Ascending aorta (tissue), 2 donors: ENCODE results near the gene LRP5. TPM values are rescaled to one million over a fixed set of nuclear protein-coding genes. Genes with fewer than 3 reads are reported as not detected.
A peak's percentile ranks its signal among the peaks of the same experiment; 100 is the strongest.
"Not testable (repeated sequence)": the region's sequence is repeated elsewhere in the genome, so short reads cannot be mapped to it uniquely, and the experiment has no call there.

ENCODE experiments used
- DNase-seq, 2 donors: peaks; one replicate each; pipeline ENCODE4 v3.0.0-alpha.2; 2019; ENCODE audit warnings: low spot score in 2 of 2
- H3K27ac ChIP-seq, 2 donors: fragments of 200-600 bp; sonication (generic); one replicate each; pipeline ENCODE4 v1.5.1; 2016 to 2017; ENCODE audit warnings: mild to moderate bottlenecking in 1 of 2
- H3K27me3 ChIP-seq: fragments of 200-600 bp; sonication (generic); one replicate; pipeline ENCODE4 v1.5.1; 2017
- H3K36me3 ChIP-seq, 2 donors: fragments of 200-600 bp; sonication (generic); one replicate each; pipeline ENCODE4 v1.5.1; 2016
- H3K4me1 ChIP-seq, 2 donors: fragments of 200-600 bp; sonication (generic); one replicate each; pipeline ENCODE4 v1.5.1; 2016 to 2017; ENCODE audit warnings: mild to moderate bottlenecking in 1 of 2
- H3K4me3 ChIP-seq, 2 donors: fragments of 200-600 bp; sonication (generic); one replicate each; pipeline ENCODE4 v1.5.1; 2016 to 2017; ENCODE audit warnings: mild to moderate bottlenecking in 1 of 2
- H3K9me3 ChIP-seq, 2 donors: fragments of 200-600 bp; sonication (generic); one replicate each; pipeline ENCODE4 v1.5.1; 2016
- CTCF ChIP-seq, 3 experiments: fragments of 200-600 bp in 2 of 3; fragments of 450-650 bp in 1 of 3; sonication (generic) in 2 of 3; IDR thresholded peaks; one replicate each; pipeline ENCODE4 v1.5.1; 2016 to 2019; ENCODE audit warnings: antibody characterized with exemption in 3 of 3, mild to moderate bottlenecking in 1 of 3, moderate library complexity in 1 of 3
- intact Hi-C: fragments of 100-400 bp; cut with DNase I; formaldehyde crosslinking; loops from one replicate; pipeline ENCODE4 v1.15.1; 2023
- total RNA-seq: library from RNA; depleted of rRNA; stranded (reverse); fragments of >200 nt; gene quantifications from one replicate; pipeline ENCODE4 v1.1.0, GENCODE V29; 2016

Gene LRP5
- total RNA-seq, 1 donor from 2014 or later = 130 TPM

- H3K4me3 ChIP-seq = no peak overlapping the region
- DNase-seq = no peak
- H3K4me1 ChIP-seq = peaks cover 0 to 7% of the 10 kb centered on the region in 2 donors
- H3K27me3 ChIP-seq = no peaks in the 10 kb centered on the region
- intact Hi-C loops = no loop called here
- H3K27ac ChIP-seq = no peak overlapping the region
- TF ChIP-seq CTCF (IDR thresholded peaks at IDR 0.05) = no peak
- no peaks in the 10 kb centered on the region for H3K36me3 ChIP-seq
- H3K9me3 ChIP-seq = no peaks in the 10 kb centered on the region
Observed at GRCh38 chr11:68457216-68457897, 145.0 kb downstream of the LRP5 start.

GRCh38 chr11:68457898-68458249 lies 145.5 kb downstream of the LRP5 start:
- peak in 1 of 2 donors; percentile 57 for DNase-seq
- H3K27ac ChIP-seq = no peak overlapping the region
- TF ChIP-seq CTCF (IDR thresholded peaks at IDR 0.05) = no peak

GRCh38 chr11:68458340-68458739 lies 145.9 kb downstream of the LRP5 start:
- H3K9me3 ChIP-seq, intact Hi-C loops, DNase-seq: not testable (repeated sequence)

More at GRCh38 chr11:68457898-68458249, 145.5 kb downstream of the LRP5 start:
- Histone ChIP-seq H3K9me3 (no peaks in the 10 kb centered on the region), H3K4me3 (no peak overlapping the region), H3K36me3 (no peaks in the 10 kb centered on the region), H3K4me1 (peaks cover 3 to 12% of the 10 kb centered on the region in 2 donors), H3K27me3 (no peaks in the 10 kb centered on the region)
- intact Hi-C loops = no loop called here

GRCh38 chr11:68459886-68460740 lies 147.7 kb downstream of the LRP5 start:
- H3K27me3 ChIP-seq = no peaks in the 10 kb centered on the region
- H3K27ac ChIP-seq = peak overlapping the region; percentile 92
- TF ChIP-seq CTCF (IDR thresholded peaks at IDR 0.05) = peak in 1 of 3 experiments; percentile 12
- H3K9me3 ChIP-seq = no peaks in the 10 kb centered on the region
- intact Hi-C loops = loop anchor here (2.0 to 10.0 kb wide), 5 partner anchors 123 to 425 kb away; partner anchors contain the start of genes CHKA, KMT5B, NDUFS8 and TCIRG1
- H3K36me3 ChIP-seq = no peaks in the 10 kb centered on the region
- peak; percentile 96 to 99 for DNase-seq
- peaks cover 6 to 25% of the 10 kb centered on the region in 2 donors for H3K4me1 ChIP-seq
- H3K4me3 ChIP-seq = peak overlapping the region; percentile 71 to 74

More at GRCh38 chr11:68458340-68458739, 145.9 kb downstream of the LRP5 start:
- peaks cover 6 to 17% of the 10 kb centered on the region in 2 donors for H3K4me1 ChIP-seq
- H3K4me3 ChIP-seq, H3K27me3 ChIP-seq, H3K36me3 ChIP-seq, H3K27ac ChIP-seq: not testable (repeated sequence)

- intact Hi-C loops = loop anchor here (2.0 to 10.0 kb wide), 5 partner anchors 122 to 426 kb away; partner anchors contain the start of genes CHKA, KMT5B, NDUFS8 and TCIRG1
- H3K27ac ChIP-seq = peak within 1 kb of the TSS; percentile 92
- H3K36me3 ChIP-seq = no peaks in the 10 kb centered on the region
- H3K9me3 ChIP-seq = no peaks in the 10 kb centered on the region
- no peak for DNase-seq
- H3K4me3 ChIP-seq = peak within 1 kb of the TSS; percentile 71 to 74
- TF ChIP-seq CTCF (IDR thresholded peaks at IDR 0.05) = no peak
- H3K27me3 ChIP-seq = no peaks in the 10 kb centered on the region
- peaks cover 6 to 30% of the 10 kb centered on the region in 2 donors for H3K4me1 ChIP-seq
Observed at GRCh38 chr11:68460741-68461574, 148.6 kb downstream of the LRP5 start, which contains the start of gene PPP6R3. Gene PPP6R3, plus strand, starts transcription at chr11:68460752. Its CDS starts 76,913 bp downstream, at chr11:68537665.
